ENCODE results near the gene TNIK. TPM values are rescaled to one million over a fixed set of nuclear protein-coding genes. Genes with fewer than 3 reads are reported as not detected.

Gene TNIK
- polyA plus RNA-seq, 1 donor: 19.2 TPM

DNA sequence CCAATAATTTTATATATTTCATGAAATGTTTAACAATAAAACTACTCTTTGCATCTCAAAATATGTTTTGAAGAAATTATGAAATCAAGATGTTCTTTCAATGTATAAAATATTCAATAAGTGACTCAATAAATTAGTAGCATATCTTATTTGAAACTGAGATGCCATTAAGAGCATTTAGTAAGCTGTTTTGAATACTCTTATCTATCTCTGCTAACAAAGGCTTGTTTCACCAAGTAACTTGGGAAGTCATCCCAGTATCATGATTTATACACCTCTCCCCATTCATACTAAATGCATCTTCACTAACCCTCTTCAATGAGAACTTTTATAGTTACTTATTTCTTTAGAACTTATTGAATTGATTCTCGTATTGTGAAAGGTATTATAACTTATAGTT, 43.1 kb downstream of the TNIK start:
- DNase-seq: no peak

DNA sequence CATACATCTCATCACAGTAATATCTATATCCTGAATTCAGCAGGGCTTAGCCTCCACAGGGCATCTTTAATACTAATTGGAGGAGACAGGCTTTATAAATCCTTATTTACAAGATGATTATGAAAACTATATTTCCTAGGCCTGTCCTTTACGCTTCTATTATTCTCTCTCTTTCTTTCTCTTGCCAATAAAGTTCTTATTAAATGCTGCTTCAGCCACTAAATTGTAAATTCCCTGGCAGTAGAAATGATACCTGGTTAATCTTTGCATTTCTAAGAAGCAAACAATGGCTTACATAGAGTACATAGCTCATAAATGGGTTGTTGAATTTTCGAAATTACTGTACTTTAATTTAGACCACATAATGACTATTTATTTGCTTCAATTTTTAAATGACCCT, 43.5 kb downstream of the TNIK start:
- no peak for DNase-seq

DNA sequence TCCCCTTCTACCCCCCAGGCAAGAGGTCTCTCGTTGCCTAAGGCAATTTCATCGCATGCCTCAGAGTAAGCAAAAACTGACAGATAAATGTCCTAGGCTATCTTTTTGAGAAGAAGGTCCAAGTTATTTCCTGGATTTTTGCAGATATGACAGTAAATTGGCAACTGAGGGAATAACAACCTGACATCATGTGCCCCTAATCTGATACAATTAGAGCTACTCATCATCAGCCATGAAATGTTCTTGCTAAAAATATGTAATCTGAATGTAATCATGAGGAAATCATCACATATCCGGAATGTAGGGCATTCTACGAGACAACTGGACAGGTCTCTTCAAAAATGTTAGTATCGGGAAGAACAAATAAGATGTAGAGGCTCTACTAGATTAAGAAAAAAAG, 44.1 kb downstream of the TNIK start:
- no peak for DNase-seq

DNA sequence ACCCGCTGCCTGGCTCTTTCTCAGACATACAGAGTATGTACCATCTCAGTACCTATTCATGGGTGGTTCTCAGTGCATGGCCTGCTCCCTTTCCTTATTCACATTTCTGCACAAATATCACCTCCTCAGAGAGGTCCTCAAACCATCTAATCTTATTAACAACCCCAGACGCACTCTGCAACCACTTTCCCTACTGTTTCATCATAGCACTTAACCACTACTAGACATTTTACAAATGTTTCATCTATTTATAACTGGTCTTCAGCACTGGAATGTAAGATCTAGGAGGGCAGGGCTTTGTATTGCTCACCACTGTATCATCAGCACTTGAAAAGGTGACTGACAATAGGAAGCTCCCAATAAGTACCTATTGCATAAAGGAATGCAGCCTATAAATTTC, 45.1 kb downstream of the TNIK start:
- DNase-seq: no peak

DNA sequence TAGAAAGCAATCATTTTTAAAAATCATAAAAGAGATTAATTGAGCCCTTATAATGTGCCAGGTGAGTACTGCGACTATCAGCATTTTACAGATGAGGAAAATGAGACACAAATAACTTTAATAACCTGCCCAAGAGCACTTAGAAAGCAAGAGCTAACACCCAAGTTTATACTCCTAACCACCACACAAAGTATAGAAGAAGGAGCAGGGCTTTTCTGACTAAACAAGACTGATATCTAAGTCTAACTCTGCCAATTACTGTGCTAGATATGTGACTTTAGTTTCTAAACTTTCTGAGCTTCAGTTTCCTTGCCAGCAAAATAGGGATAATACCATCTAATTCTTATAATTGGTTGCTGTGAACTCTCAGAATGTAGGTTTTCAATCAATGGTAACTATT, 47.7 kb downstream of the TNIK start:
- DNase-seq: no peak

DNA sequence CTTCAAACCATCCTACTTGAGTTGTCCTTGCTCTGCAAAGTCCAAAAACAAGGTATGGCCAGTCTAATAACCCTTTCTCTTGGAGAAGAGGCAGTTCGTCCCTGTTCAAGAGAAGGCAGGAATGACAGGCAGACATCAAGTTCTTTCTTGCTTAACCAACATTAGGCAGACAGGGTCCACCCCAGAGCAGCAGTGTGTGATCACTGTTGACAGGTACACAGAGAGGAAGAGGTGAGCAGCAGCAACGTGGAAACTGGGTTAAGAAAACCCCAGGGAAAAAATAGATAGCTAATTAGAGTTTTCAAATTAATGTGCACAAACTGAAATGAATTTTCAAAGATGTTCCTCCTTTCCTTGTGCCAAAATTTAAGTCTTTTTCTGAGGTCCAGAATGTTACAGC, 48.2 kb downstream of the TNIK start:
- no peak for DNase-seq

DNA sequence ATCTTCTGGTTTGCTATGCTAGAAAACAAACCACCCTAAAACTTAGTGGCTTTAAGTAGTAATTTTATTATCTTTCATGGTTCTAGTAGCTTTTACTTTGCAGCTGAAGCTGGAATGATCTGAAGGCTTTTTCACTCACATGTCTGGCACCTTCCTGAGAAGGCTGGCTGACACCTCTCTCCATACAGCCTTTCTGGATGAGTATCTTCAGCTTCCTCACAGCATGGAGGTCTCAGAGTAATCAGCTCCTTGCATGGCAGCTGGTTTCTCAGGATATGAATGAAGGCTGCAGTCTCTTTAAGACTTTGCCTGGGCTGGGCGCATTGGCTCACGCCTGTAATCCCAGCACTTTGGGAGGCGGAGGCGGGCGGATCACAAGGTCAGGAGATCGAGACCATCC, 50.0 kb downstream of the TNIK start:
- DNase-seq: no peak

DNA sequence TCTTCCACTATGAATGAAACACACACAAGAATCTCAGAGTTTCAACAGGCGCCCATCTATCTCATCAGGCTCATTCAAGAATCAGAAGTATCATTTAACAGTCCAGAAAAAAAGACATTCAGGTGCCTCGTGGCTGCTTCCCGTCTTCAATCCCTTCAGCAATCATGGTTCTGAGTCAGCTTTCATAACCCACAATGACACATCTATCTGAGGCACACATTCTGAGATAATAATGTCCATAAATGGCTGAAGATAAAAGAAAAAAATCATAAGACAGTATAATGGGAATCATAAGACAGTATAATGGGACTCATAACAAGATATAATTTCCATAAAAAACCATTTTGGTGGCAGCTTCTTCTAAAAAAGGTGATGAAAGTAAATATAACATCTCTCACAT, 52.4 kb downstream of the TNIK start:
- no peak for DNase-seq

DNA sequence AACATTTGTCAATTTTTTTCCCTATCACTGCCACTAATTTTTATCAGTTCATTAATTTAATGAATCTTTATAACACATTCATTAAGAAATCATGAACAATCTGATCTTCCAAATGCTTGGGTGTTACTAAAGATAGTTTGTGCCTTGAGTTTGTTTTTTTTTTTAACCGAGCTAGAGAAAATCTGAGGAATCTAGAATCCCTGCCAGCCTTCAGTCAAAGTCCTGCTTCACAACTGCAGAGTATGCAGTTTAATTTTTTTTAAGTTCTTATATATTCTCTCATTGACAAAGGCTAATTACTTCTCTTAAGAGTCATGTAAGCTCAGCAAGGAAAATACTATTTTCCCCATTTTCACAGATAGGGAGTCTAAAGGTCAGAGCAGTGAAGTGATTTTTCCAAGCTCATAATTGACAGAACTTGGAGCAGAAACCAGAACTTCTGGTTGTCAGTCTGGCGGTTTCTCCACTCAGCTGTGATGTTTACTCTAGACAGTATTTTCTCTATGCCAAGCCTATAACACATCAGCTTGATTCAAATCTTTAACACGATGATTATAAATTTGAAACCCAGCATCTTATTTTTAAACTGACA, 55.7 kb downstream of the TNIK start:
- DNase-seq: no peak

DNA sequence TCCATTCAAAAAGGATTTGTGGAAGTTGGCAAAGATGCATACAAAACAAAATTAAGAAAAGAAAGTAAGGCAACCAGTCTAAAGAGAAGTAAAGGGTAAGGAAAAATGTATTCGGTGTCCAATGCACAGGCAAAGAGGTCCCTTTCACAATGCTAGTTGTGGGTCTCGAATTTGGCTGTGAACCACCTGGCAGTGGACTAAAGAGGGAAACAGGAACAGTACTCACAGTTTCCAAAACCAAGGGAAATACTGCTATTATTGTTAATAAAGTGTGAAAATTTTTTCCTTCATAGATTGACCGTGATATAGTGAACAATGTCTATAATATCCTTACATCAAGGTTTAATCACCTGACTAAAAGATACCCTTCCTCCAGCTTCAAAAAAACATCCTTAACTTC, 57.9 kb downstream of the TNIK start:
- no peak for DNase-seq

DNA sequence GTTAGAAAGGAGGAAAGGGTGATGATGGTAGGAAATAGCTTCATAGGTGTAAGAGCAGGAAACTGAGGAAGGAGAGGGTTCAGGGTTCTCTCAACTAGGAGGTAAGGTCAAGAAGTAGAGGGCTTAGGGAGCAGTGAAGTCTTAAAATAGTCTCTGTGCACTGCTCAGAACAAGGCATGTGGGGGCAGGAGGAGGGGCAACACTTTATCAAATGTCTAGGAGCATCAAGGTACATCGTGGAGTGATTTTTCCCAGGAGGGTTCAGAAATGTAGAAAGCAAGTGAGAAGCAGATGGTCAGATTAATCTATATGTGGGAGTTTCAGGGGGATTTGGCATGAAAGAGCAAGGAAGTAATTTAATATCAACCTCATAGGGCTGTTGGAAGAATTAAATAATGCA, 58.8 kb downstream of the TNIK start:
- no peak for DNase-seq

DNA sequence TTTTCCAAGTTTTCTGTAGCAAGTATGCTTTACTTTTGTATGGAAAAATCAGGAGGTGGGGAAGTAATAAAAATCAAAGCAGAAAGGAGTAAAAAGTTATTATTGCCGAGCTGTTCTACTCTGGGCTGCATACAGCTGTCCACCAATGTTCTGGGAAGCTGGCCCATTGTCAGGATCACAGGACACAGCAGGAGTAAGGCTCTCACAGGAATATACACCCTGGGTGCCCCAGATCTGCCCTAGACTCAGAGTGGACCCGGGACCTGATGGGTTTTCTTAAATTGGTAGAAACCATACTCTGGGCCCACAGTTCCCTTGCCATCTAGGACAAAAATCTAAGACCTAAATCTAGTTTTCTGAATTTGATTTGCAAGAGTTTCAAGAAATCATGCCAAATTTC, 60.4 kb downstream of the TNIK start:
- no peak for DNase-seq

DNA sequence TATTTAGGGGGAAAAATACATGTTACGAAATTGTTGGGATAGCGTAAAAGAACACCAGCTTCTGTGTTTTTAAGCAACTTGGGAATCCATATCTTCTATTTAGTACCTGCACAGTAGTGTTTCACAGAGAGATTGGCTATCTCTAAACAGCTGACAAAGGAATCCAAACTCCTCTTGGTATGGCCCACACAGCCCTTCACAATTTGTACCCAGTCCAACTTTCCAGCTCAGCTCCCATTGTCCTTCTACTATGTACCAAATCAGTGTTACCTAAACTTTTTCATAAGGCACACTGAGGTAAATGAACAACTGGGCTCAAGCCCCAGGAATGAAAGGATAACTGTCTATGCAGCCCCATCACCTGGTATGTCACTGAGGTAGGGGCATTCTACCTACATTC, 61.9 kb downstream of the TNIK start:
- no peak for DNase-seq

DNA sequence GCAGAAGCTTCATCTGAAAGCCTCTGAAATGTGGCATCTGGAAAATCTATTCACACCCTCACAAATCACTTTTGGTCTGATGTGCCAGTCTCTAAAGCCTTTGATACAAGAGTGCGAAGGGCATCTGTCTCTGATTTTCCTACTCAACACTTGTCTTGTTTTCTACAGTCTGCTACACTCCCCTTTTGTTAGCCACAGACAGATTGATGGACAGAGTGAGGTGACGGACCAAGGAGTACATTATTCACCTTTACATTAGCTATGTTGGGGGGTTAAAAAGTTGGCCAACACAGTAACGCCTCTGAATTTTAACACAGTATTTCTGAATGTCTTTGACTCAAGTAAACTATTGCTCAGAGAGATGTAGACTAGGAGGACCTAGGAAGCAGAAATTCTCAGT, 63.1 kb downstream of the TNIK start:
- no peak for DNase-seq

DNA sequence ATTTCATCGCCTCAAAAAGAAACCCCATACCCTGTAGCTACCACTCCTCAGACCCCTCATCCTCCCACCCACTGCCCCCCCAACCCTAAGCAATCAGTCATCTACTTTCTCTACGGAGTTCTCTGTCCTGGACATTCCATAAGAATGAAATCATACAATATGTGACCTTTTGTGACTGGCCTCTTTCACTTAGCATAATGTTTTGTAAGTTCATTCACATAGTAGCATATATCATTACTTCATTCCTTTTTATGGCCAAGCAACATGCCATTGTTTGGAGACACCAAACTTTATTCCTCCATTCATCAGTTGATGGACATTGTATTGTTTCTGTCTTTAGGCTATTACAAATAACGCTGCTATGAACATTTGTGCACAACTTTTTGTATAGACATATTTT, 64.2 kb downstream of the TNIK start:
- DNase-seq: no peak

DNA sequence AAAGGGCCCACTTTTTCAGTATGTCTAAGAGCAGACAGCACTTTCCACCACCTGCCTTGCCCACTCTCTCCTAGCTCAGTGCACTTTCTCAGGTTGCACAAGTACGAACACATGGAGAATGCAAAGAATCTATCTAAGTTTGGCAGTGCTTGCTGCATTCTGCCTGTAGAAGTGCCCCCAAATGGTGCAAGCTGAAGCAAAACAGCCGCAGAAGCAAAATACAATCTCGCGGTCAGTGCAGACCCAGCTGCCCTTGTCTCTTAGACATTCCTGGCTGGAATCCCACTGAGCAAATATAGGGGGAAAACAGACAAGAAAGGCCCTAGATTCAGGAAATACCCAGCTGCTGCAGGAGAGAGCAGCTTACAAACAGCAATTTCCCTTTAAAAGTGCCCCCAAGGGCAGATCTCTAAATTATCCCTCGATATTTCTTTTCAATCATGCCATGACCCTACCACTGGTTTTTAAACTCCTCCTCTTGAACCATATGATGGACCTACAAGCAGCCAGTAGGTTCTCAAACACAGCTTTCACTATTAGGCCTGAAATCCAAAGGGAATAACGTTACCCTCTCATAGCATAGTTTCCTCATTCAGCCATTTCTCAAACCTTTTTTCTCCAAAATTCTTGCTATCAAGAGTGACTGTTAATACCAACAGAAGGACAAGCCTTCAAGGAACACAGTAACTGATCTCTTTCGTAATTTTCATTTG, 67.0 kb downstream of the TNIK start:
- no peak for DNase-seq

DNA sequence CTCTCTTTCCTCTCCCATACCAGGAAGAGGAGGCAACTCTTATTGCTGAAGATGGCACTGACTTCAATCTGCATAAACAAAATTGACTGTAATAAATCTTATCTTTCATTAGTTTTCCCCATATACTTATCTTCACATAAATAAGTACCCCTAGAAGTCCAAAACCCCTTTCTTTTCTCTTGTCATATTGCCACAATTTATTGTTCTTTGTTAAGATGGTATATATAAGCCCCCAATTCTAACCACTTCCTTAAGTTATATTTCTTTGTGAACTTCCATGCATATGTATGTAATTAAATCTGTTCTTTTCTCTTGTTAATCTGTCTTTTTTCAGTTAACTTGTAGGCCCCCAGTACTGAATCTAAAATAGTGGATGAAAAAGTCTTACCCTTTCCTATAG, 68.8 kb downstream of the TNIK start:
- no peak for DNase-seq

DNA sequence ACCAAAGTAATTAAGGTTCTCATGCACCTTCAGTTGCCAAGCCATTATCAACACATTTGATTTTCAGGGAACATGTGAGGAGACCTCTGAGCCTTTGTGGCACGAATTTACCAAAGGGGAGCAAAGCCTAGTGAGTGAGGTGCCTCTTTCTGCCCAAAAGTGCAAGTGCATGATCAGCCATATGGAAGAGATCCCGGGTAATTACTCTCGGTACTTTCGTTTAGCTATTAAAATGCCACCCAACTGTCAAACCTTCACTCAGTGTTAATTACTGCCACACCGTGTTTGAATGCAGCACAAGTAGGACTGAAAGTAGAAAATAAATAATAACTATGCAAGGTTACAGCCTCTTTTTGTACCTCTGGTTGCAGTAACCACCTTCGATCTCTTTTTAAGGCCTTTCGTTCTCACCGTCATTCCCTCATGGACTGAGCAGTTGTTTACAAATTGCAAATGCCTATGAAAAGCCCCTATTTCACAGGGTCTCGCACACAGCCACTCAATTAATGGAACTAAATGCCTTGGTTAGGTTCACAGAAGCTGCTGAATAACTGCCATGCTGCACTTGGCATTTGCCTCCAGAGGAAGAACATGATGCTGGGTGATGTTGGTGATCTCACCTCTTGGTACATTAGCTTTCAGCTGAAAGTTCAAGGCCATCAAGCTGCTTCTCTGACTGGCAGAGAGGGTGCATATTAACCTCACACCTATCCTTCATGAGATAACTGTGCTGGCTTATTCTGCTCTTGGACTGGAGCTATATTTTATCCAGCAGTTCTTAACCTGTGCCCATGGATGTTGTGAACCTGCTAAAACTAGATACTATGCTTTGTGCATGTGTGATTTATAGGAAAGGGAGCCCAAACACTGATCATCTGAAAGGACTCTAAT, 69.9 kb downstream of the TNIK start:
- DNase-seq: no peak

DNA sequence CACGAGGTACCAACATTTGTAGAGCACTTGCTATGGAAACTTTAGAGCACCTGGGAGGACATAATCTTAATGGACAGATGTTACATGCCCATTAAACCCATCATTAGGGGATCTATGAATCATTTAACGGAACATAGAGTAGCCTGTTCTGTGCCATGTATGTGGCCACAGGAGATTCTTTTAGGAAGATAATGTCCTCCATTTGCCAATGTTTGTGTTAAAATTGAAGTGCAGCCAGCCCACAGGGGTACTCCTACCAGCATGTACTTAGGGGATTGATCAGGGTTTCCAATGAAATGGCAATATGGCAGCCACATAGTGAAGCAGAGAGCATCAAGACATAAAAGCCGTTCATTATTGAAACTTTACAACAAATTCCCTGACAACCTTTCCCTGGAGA, 70.7 kb downstream of the TNIK start:
- no peak for DNase-seq

DNA sequence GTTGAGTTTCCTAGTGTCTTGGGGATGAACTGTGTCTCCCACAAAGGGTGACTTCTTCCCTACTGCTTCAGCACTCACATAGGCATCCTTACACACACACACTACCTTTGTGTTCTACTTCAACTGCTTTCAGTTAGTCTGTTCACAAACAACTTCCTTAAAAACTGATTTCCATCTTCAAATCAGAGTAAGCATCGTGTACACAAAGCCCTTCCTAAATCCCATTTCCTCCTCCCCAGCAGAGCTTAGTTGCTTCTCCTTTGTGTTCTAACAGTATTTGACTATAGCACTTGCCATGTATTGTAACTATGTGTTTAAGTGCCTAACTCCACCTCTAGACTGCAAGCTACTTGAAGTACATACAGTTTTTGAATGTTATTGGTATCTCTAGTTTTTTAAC, 71.7 kb downstream of the TNIK start:
- no peak for DNase-seq

DNA sequence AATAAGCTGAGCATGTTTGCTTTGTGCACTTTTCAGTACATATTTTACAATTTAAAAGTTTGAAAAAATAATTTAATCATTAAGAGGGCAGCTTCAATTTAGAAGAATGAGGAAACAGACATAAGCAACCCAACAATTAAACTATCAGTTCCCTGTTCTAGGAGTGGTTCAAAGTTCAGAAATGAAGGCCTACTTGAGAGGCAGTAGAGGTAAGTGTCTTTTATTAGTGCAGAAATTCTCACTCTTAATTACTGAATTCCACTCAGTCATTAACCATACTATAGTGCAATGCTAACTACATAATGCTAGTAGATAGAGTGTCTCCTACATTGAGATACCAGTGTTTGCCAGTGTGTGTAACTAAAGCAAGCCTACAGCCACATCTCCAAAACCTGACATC, 73.1 kb downstream of the TNIK start:
- DNase-seq: no peak

DNA sequence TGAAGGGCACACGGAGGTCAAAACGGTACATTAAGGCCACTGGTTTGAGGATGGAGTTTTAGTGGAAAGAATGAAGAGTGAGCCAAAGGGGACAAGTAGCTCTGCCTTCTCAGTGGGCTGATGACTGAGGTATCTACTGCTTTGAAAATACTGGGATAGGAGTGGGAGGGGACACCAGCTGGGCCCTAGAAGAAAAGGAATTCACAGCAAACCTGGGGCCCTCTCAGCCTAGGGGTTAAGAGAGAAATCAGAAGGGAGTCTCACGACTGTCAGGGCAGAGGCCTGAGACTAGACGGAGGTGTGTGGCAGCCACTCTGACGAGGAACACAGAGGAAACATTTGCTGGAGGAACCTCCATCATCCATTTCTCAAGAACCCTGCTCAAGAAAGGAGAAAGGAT, 75.1 kb downstream of the TNIK start:
- DNase-seq: no peak

DNA sequence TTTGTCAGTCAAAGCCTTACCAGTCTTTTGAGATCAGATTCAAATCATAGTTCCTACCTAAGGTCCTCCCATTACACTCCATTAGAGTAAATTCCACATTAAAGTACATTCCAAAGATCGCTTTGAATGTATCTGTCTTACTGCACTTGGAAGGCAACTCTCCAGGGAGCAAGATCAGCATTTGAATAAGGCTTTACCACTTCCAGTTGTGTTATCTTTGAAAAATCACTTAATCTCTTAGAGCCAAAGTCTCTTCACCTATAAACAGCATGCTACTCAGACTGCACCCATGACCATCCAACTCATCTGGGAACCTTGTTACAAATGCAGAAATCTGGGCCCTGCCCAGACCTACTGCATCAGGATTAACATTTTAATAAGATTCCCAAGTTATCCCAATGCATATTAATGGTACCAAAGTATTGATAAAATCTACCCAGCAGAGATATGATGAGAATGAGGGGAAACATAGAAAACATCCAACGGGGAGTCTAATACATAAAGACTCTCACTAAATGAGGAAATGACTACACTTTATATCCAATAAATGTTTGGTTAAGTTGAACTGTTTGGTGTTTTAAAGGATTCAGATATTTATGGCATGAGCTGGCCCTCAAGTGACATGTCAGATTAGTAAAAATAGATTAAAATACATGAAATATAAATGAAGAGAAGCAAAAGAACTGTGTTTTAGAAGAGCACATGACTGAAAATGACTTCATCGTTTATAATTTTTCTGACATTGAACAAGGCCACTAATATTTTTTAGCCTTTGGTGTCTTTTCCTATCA, 75.9 kb downstream of the TNIK start:
- no peak for DNase-seq

Measured in left kidney (tissue), 2 donors.